Measurements from ENCODE around the gene USH2A.

USH2A gene

DNA sequence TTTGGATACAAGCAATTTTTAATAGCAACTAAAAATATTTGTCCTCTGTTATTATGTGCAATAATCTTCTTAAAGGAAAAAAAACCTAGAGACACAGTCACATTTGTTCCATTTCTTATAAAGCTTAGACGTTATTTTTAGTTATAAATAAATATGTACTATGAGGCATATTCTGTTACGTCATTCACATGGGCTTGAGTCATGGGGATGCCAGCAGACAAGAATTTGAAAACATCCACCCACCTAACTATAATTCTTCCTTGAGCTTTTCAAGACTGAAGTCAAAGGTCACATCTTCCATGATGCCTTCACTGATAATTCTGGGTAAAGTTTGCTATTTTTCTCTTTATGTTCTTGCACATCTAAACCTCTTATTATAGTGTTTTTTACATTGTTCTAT is 587.3 kb downstream of the USH2A start:
- Mint-ChIP-seq H3K27ac (no peak overlapping the region), H3K27me3 (no peaks in the 10 kb centered on the region), H3K4me3 (no peak overlapping the region), H3K9me3 (peaks cover 17% of the 10 kb centered on the region), H3K4me1 (ENCODE audit: low read depth) (no peaks in the 10 kb centered on the region), H3K36me3 (ENCODE audit: low read depth) (no peaks in the 10 kb centered on the region)
- no peak for DNase-seq

- no peaks in the 10 kb centered on the region for H3K27me3 Mint-ChIP-seq
- no peaks in the 10 kb centered on the region for H3K36me3 Mint-ChIP-seq (ENCODE audit: low read depth)
- H3K4me3 Mint-ChIP-seq = no peak overlapping the region
- H3K27ac Mint-ChIP-seq = no peak overlapping the region
- H3K4me1 Mint-ChIP-seq (ENCODE audit: low read depth) = no peaks in the 10 kb centered on the region
- DNase-seq = no peak
- peaks cover 21% of the 10 kb centered on the region for H3K9me3 Mint-ChIP-seq
Measured at GRCh38 chr1:215833941-215834729, 589.1 kb downstream of the USH2A start.

DNA sequence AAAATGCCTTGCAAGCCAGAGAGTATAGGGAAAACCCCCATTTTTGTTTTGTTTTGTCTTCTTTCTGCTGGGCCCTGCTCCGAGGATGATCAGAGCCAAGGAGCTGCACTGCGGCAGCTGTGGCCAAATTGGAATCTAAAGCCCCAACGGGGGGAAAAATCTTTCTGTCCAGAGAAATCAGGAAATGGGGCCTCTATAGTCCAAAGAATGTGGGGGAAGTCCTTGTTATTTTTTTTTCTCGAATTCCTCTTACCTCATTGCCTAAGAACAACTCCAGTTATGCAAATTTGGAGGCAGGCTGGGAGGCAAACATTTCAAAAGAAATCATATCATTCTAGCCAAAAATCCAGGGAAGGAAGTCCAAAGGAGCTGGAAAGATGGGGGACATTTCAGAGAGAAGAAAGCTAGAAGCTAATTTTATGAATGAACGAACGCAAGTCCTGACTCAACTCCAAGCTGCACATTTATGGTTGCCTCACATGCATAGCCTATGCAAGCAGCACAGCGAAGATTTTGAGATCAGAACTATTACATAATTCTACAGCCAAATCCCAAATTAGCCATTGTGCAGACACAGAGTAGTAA is 592.9 kb downstream of the USH2A start:
- DNase-seq = no peak
- no peak overlapping the region for H3K27ac Mint-ChIP-seq
- no peaks in the 10 kb centered on the region for H3K36me3 Mint-ChIP-seq (ENCODE audit: low read depth)
- peaks cover 14% of the 10 kb centered on the region for H3K9me3 Mint-ChIP-seq
- H3K27me3 Mint-ChIP-seq = no peaks in the 10 kb centered on the region
- no peak overlapping the region for H3K4me3 Mint-ChIP-seq
- H3K4me1 Mint-ChIP-seq (ENCODE audit: low read depth) = no peaks in the 10 kb centered on the region

DNA sequence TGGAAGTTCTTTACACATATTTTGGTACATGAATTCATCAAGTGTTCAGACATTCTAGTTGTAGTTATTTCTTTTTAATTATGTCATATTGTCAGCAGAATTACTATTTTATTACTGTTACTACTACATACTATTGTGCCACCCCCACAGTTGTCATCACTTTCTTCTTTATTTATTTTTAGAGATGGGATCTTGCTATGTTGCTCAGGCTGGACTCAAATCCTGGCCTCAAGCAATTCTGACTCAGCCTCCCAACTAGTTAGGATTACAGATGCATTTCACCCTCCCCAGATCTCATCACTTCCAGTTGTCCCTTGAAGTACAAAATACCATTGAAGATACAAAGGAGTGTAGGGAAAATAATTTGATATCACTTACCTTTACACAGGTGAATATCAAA is 598.2 kb downstream of the USH2A start:
- no peaks in the 10 kb centered on the region for H3K27me3 Mint-ChIP-seq
- no peak for DNase-seq
- H3K4me3 Mint-ChIP-seq = no peak overlapping the region
- no peak overlapping the region for H3K27ac Mint-ChIP-seq
- no peaks in the 10 kb centered on the region for H3K4me1 Mint-ChIP-seq (ENCODE audit: low read depth)
- H3K36me3 Mint-ChIP-seq (ENCODE audit: low read depth) = no peaks in the 10 kb centered on the region
- peaks cover 23% of the 10 kb centered on the region for H3K9me3 Mint-ChIP-seq

GRCh38 chr1:215824245-215824644 is 599.0 kb downstream of the USH2A start:
- H3K27ac Mint-ChIP-seq = no peak overlapping the region
- DNase-seq = no peak
- no peaks in the 10 kb centered on the region for H3K4me1 Mint-ChIP-seq (ENCODE audit: low read depth)
- peaks cover 19% of the 10 kb centered on the region for H3K9me3 Mint-ChIP-seq
- H3K4me3 Mint-ChIP-seq = no peak overlapping the region
- no peaks in the 10 kb centered on the region for H3K27me3 Mint-ChIP-seq
- no peaks in the 10 kb centered on the region for H3K36me3 Mint-ChIP-seq (ENCODE audit: low read depth)

DNA sequence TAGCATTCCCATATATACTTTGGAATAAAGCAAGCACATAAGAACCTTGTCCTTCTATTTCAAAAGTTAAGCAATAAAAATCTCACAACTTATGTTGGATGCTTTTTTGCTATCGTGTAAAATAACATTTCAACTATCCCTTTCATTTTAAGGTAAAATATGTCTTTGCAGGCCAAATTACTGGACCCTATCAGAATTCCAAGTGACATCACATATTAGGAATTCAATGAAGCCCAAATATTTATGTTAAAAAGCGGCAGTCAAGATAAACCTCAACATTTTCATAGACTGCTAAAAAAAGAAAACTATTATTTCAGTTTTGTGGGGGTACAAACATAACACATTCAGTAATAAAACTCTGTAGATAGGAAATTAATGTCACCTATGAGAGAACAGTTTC is 604.1 kb downstream of the USH2A start:
- Mint-ChIP-seq H3K27ac (no peak overlapping the region), H3K4me3 (no peak overlapping the region), H3K36me3 (ENCODE audit: low read depth) (no peaks in the 10 kb centered on the region), H3K9me3 (peaks cover 13% of the 10 kb centered on the region), H3K4me1 (ENCODE audit: low read depth) (no peaks in the 10 kb centered on the region), H3K27me3 (no peaks in the 10 kb centered on the region)
- DNase-seq = no peak

DNA sequence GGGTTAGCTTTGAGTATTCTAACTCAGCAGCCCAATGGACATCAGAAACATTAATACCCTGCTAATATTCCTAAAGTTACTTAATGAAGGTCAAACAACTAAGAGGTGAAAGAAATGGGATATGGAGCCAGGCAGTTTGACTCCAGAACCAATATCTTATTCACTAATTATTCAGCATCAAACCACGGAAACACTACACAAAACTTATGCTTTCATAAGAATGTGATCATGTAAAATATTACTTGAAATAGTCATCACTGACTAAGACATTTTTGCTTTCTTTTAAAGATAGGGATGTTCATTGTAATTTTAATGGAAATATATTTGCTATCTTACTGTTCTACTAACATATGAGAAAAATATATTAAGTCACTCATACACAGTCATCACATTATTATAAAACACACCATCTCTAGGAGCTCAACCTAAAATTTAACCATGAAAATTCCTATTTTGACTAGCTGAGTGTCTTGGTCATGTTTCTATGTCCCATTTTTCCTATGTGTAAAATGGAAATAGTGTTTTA is 615.3 kb downstream of the USH2A start:
- no peak overlapping the region for H3K27ac Mint-ChIP-seq

DNA sequence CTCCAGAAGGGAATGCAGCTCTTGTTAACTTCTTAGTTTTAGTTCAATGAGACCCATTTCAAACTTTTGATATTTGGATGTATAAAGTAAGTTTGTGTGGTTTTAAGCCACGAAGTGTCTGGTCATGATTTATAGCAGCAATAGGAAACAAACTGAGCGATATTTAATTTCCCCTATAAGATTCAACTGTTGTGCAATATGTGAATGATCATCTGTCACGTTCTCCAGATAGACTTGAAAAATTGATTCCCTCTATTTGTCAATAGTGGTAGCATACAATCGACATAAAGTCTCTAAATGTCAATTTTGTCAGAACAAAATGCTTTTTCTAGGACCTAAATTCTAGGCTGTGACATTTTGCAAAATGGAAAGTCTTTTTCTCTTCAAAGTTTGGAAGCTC is 616.0 kb downstream of the USH2A start:
- no peak overlapping the region for H3K27ac Mint-ChIP-seq
- no peaks in the 10 kb centered on the region for H3K36me3 Mint-ChIP-seq (ENCODE audit: low read depth)
- no peaks in the 10 kb centered on the region for H3K4me1 Mint-ChIP-seq (ENCODE audit: low read depth)
- H3K4me3 Mint-ChIP-seq = no peak overlapping the region
- no peak for DNase-seq
- H3K9me3 Mint-ChIP-seq = peaks cover 26% of the 10 kb centered on the region
- no peaks in the 10 kb centered on the region for H3K27me3 Mint-ChIP-seq

More for the DNA sequence above, 615.3 kb downstream of the USH2A start:
- no peaks in the 10 kb centered on the region for H3K4me1 Mint-ChIP-seq (ENCODE audit: low read depth)
- peaks cover 26% of the 10 kb centered on the region for H3K9me3 Mint-ChIP-seq
- no peaks in the 10 kb centered on the region for H3K27me3 Mint-ChIP-seq
- H3K4me3 Mint-ChIP-seq = no peak overlapping the region
- no peaks in the 10 kb centered on the region for H3K36me3 Mint-ChIP-seq (ENCODE audit: low read depth)
- DNase-seq = no peak

GRCh38 chr1:215797859-215798258 is 625.4 kb downstream of the USH2A start:
- Mint-ChIP-seq H3K27ac (no peak overlapping the region), H3K4me3 (no peak overlapping the region), H3K9me3 (peaks cover 15% of the 10 kb centered on the region), H3K4me1 (ENCODE audit: low read depth) (no peaks in the 10 kb centered on the region), H3K27me3 (no peaks in the 10 kb centered on the region), H3K36me3 (ENCODE audit: low read depth) (no peaks in the 10 kb centered on the region)
- no peak for DNase-seq

GRCh38 chr1:215794156-215794555 is 629.1 kb downstream of the USH2A start:
- H3K36me3 Mint-ChIP-seq (ENCODE audit: low read depth) = no peaks in the 10 kb centered on the region

GRCh38 chr1:215793180-215793579 is 630.1 kb downstream of the USH2A start:
- H3K4me1 Mint-ChIP-seq (ENCODE audit: low read depth) = no peaks in the 10 kb centered on the region
- peaks cover 2% of the 10 kb centered on the region for H3K9me3 Mint-ChIP-seq

More at GRCh38 chr1:215794156-215794555, 629.1 kb downstream of the USH2A start:
- DNase-seq = no peak
- Mint-ChIP-seq H3K4me3 (no peak overlapping the region), H3K4me1 (ENCODE audit: low read depth) (no peaks in the 10 kb centered on the region), H3K27me3 (no peaks in the 10 kb centered on the region), H3K9me3 (peaks cover 2% of the 10 kb centered on the region), H3K27ac (no peak overlapping the region)

DNA sequence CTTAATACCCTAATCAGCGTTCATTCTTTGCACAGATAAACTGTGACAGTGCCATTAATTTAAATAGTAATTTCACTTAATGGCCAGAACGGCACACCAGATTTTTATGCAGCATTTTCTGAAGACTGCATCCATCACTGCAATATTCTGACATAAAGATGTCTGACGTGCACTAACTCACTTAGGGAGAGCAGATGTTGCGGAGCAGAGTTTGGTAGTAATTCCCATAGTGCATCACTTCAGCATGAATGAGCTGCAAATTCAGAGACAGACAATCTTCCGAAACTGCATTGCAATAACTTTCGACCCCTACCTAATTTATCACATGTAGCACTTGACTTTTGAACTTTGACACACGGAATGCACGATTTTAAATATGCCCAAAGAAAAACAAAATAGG is 630.8 kb downstream of the USH2A start:
- no peak overlapping the region for H3K27ac Mint-ChIP-seq
- H3K4me3 Mint-ChIP-seq = no peak overlapping the region
- H3K4me1 Mint-ChIP-seq (ENCODE audit: low read depth) = no peaks in the 10 kb centered on the region
- H3K9me3 Mint-ChIP-seq = peaks cover 2% of the 10 kb centered on the region
- DNase-seq = no peak
- H3K36me3 Mint-ChIP-seq (ENCODE audit: low read depth) = no peaks in the 10 kb centered on the region
- H3K27me3 Mint-ChIP-seq = no peaks in the 10 kb centered on the region

More at GRCh38 chr1:215793180-215793579, 630.1 kb downstream of the USH2A start:
- Mint-ChIP-seq H3K27ac (no peak overlapping the region), H3K4me3 (no peak overlapping the region), H3K27me3 (no peaks in the 10 kb centered on the region), H3K36me3 (ENCODE audit: low read depth) (no peaks in the 10 kb centered on the region)
- DNase-seq = no peak

- peaks cover 2% of the 10 kb centered on the region for H3K9me3 Mint-ChIP-seq
- H3K4me3 Mint-ChIP-seq = no peak overlapping the region
- H3K27ac Mint-ChIP-seq = no peak overlapping the region
- DNase-seq = no peak
- H3K27me3 Mint-ChIP-seq = no peaks in the 10 kb centered on the region
- H3K36me3 Mint-ChIP-seq (ENCODE audit: low read depth) = no peaks in the 10 kb centered on the region
- no peaks in the 10 kb centered on the region for H3K4me1 Mint-ChIP-seq (ENCODE audit: low read depth)
Measured at GRCh38 chr1:215789981-215790380, 633.3 kb downstream of the USH2A start.

- H3K36me3 Mint-ChIP-seq (ENCODE audit: low read depth) = no peaks in the 10 kb centered on the region
- peaks cover 2% of the 10 kb centered on the region for H3K9me3 Mint-ChIP-seq
- no peak overlapping the region for H3K27ac Mint-ChIP-seq
- no peak for DNase-seq
- H3K4me1 Mint-ChIP-seq (ENCODE audit: low read depth) = no peaks in the 10 kb centered on the region
- no peaks in the 10 kb centered on the region for H3K27me3 Mint-ChIP-seq
- no peak overlapping the region for H3K4me3 Mint-ChIP-seq
Measured at GRCh38 chr1:215786997-215787396, 636.3 kb downstream of the USH2A start.

DNA sequence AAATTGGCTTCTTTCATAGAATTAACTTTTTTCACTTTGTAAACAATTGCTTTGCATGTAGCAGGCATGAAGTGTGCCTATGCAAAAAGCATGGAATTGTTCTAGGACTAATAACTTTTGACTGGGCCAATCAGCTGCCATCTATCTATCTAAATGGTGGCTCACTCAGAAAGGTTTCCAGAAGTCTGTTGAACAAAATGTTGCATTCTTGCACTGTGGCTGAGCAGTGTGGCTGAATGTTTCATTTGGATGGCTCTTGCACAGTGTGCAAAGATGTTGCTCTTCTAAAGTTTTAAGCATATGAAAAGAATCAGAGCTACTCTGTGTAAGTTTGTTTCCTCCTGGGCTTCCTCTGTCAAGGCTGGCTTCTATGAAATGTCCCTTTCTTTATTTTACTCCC is 642.6 kb downstream of the USH2A start:
- H3K9me3 Mint-ChIP-seq = no peaks in the 10 kb centered on the region
- no peak overlapping the region for H3K27ac Mint-ChIP-seq
- no peaks in the 10 kb centered on the region for H3K27me3 Mint-ChIP-seq
- DNase-seq = no peak
- H3K4me1 Mint-ChIP-seq (ENCODE audit: low read depth) = no peaks in the 10 kb centered on the region
- H3K4me3 Mint-ChIP-seq = no peak overlapping the region
- H3K36me3 Mint-ChIP-seq (ENCODE audit: low read depth) = no peaks in the 10 kb centered on the region
